HG03457 (cell line): ENCODE data around the gene AIF1.

Experiments used
- ATAC-seq: cut with Tn5 transposase; IDR thresholded peaks from one replicate; pipeline ENCODE4 v1.9.1; 2021; ENCODE audit warnings: moderate number of reproducible peaks; ENCODE audit not compliant: unreplicated experiment

Gene AIF1

DNA sequence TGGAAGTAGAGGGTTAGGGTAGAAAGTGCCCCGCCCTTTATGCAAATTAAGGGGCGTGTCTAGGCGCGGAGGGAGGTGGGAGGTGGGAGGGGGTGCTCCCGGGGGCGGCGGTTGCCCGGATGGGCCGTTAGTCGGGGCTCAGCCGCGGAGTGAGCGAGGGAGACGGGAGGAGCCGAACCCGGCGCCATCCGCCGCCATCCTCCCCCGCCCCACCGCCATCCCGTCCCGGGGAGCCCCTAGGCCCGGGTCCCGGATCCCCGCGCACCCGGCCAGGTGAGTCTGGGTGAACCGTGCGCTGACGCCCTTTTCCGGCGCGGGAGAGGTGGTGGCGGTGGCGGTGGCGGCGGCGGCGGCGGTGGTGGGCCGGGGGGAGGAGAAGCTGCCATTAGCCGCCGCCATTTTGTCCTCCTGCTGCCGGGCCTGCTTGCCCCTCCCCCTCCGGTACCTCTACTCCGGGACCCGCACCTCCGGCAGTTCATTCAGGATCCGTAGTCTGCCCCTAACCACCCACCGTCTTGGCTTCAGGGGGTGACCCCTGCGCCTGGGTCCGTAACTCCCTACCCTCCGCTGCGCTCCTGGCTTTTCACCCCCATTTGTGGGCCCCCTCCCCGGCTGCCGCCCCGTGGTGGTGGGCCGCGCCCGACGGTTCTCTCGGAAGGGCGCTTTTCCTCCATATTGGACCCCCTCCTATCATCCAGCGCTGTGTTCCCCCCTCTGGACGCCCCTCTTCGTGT is 5.7 kb downstream of the AIF1 start, which contains the start of gene PRRC2A:
TSS of gene PRRC2A (plus strand) at position 130 of the 734 bp plus-strand sequence. CDS start 2,075 bp downstream, outside the sequence.
- peak; percentile 28 for ATAC-seq

DNA sequence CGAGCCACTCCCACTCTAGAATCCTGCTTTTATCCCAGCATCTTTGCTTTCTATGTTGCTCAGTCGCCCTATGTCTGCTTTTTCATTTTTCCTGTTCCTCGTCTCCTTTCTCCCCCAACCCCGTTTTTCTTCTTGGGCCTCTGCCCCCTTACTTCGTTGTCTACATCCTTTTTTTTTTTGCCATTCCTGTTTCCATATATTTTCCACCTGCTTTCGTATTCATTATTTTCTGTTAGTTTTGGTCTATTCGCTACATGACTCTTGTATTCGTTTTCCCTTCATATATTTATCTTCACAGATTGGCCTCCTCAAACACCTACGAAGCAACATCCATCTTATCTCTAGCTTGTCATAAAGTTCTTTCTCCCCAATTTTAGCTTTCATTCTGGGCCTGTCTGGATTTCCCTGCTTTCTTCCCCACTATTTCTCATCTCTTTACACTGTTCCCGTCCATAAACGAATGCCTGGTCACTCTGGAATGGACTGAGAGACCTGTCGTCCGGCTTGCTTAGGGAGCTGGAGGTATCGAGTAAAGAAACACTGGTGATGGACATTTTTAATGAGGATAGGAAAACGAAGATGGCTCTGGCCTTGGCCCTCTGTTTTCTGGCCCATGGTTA is 6.4 kb downstream of the AIF1 start:
- no peak for ATAC-seq

DNA sequence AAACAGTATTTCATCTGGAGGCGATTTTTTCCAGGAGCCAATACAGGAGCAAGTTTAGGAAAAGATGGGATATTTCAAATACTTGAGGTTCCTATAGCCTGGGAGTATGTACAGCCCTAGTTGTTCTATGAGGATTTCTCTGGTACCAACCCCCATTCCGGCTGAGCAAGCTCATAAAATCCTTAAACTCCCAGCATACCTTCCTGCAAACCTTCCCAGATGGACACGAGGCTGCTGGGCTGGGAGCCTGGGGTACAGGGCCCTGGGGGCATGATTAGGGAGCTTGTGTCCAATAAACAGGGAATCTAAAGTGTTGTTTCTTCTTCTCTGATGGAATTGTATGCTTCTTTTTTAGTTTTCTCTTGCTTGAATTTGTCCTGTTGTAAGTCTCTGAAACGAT is 7.0 kb downstream of the AIF1 start:
- no peak for ATAC-seq

DNA sequence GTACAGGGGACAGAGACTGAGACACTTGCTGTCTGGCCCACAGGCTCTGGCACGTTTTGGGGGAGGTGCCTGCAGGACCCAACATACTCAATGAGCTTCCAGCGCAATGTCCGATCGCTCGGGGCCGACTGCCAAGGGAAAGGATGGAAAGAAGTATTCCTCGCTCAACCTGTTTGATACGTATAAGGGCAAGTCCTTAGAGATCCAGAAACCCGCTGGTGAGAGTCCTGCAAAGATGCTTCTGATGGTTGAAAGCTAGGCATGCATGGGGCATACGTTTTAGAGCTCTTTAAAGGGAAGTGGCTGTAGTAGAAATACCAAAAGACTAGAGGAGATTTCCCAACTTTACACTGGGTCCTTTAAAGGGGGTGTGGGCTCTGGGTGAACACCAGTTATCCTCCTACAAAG is 7.7 kb downstream of the AIF1 start:
- no peak for ATAC-seq

DNA sequence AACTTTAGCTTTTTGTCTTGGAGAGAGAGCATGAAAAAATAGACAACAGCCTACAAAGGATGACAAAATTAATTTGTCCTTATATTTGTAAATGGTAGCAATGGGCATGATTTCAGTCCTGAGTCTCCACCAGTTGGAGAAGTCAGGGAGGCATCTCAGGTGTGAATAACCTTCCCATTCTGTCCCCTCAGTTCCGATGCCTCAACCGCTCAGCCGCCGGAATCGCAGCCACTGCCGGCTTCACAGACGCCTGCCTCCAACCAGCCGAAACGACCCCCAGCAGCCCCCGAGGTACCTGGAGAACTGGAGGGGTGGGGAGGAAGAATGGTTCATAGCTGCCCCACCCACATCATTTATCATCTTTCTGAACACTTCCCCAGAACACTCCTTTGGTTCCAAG is 9.0 kb downstream of the AIF1 start:
- ATAC-seq, result no peak

DNA sequence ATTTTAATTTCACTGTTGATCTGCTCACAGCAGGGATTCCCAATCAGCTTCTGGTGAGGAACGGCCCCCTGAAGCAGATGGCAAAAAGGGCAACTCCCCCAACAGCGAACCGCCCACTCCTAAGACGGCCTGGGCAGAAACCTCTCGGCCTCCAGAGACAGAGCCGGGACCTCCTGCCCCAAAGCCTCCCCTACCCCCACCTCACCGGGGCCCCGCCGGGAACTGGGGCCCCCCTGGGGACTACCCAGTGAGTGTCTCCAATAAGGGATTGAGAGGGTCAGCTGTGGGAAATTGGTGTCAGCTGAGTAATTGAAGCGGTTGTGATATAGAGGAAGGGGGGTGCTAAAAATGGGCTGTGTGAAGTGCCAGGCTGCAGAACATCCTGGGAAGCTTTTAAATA is 11.9 kb downstream of the AIF1 start:
- ATAC-seq, result no peak

DNA sequence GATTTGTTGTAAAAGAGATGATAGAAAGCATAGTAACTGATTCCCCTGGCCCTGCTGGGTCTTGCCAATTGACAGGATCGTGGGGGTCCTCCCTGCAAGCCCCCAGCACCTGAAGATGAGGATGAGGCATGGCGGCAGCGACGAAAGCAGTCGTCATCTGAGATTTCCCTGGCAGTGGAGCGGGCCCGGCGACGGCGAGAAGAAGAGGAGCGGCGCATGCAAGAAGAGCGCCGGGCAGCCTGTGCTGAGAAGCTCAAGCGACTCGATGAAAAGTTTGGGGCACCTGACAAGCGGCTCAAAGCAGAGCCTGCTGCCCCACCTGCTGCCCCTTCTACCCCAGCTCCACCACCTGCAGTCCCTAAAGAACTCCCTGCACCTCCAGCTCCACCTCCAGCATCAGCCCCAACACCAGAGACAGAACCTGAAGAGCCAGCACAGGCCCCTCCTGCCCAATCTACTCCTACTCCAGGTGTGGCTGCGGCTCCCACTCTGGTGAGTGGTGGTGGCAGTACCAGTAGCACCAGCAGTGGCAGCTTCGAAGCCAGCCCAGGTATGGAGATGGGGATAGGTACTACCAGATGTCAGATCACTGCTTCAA is 12.8 kb downstream of the AIF1 start:
- no peak for ATAC-seq

DNA sequence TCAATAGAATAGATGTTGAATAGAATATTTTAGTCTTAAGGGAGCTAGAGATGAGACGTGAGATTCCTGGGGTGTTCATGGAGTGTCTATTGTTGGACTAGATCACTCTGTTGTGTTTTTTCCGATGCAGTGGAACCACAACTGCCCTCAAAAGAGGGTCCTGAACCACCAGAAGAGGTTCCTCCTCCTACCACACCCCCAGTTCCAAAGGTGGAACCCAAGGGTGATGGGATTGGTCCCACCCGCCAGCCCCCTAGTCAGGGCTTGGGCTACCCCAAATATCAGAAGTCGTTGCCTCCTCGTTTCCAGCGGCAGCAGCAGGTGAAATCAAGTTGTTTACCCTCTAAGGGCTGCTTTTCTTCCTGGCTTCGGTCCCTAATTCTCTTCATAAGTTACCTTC is 14.0 kb downstream of the AIF1 start:
- ATAC-seq, result no peak

DNA sequence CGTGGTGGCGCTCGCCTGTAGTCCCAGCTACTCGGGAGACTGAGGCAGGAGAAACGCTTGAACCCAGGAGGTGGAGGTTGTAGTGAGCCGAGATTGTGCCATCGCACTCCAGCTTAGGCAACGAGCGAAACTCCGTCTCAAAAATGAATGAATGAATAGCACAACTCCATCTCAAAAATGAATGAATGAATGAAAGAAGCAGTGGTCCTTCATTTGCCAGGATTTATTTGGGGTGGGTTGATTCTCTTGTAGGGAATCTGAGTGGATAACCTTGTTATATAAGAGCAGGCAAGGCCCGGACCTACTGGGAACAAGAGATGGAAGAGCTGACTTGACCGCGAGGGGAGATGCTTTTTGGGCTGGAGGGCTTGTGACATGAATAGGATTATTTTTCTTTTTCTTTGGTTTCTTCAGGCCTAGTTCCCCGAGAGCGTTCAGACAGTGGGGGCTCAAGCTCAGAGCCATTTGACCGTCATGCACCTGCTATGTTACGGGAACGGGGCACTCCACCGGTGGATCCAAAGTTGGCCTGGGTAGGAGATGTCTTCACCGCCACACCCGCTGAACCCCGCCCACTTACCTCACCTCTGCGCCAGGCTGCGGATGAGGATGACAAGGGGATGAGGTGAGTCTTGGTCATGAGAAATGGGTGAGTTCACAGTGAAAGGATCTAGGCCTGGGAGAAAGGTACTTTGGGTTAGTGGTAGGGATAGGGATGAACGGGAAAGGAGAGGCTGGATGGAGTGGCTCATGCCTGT is 15.3 kb downstream of the AIF1 start:
- no peak for ATAC-seq

DNA sequence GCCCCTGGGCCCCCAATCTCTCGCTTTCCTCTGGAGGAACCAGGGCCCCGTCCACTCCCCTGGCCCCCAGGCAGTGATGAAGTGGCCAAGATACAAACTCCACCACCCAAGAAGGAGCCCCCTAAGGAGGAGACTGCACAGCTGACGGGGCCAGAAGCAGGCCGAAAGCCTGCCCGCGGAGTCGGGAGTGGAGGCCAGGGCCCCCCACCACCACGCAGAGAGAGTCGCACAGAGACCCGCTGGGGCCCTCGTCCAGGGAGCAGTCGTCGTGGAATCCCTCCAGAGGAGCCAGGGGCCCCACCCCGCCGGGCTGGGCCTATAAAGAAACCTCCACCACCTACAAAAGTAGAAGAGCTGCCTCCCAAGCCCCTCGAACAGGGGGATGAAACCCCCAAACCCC is 16.2 kb downstream of the AIF1 start:
- no peak for ATAC-seq

DNA sequence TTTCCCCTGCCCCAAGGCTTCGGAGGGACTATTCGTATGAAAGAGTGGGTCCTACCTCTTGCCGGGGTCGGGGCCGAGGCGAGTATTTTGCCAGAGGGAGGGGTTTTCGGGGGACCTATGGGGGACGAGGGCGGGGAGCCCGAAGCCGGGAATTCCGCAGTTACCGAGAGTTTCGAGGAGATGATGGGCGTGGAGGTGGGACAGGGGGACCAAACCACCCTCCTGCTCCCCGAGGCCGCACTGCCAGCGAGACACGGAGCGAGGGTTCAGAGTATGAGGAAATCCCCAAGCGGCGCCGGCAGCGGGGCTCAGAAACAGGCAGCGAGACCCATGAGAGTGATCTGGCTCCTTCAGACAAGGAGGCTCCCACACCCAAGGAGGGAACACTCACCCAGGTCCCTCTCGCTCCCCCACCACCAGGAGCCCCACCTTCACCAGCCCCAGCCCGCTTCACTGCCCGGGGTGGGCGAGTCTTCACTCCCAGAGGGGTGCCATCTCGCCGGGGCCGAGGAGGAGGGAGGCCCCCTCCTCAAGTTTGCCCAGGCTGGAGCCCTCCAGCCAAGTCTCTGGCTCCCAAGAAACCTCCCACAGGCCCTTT is 16.7 kb downstream of the AIF1 start:
- ATAC-seq, result no peak

DNA sequence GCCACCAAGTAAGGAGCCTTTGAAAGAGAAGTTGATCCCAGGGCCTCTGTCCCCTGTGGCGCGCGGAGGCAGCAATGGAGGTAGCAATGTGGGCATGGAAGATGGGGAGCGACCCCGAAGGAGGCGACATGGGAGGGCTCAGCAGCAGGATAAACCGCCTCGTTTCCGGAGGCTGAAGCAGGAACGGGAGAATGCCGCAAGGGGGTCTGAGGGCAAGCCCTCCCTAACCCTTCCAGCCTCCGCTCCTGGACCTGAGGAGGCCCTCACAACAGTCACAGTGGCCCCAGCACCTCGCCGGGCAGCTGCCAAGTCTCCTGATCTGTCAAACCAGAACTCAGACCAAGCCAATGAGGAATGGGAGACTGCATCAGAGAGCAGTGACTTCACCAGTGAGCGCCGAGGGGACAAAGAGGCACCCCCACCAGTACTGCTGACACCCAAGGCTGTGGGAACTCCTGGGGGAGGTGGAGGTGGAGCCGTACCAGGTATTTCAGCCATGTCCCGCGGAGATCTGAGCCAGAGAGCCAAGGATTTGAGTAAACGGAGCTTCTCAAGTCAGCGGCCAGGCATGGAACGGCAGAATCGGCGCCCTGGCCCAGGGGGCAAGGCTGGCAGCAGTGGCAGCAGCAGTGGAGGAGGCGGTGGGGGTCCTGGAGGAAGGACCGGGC is 17.4 kb downstream of the AIF1 start:
- ATAC-seq, result no peak

DNA sequence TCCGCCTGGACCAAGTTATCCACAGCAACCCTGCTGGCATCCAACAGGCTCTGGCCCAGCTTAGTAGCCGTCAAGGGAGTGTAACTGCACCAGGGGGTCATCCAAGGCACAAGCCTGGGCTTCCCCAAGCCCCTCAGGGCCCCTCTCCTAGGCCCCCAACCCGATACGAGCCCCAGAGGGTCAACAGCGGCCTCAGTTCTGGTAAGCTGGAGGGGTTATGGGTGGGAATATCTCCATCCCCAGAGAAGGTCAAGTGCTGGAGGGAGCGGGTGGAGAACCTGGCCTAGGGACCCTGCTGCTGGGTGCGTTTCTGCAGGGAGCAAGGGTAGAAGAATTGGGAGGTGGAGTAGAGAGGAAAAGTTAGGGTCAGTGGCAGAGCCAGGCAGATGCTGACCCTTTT is 18.4 kb downstream of the AIF1 start:
- ATAC-seq, result no peak

DNA sequence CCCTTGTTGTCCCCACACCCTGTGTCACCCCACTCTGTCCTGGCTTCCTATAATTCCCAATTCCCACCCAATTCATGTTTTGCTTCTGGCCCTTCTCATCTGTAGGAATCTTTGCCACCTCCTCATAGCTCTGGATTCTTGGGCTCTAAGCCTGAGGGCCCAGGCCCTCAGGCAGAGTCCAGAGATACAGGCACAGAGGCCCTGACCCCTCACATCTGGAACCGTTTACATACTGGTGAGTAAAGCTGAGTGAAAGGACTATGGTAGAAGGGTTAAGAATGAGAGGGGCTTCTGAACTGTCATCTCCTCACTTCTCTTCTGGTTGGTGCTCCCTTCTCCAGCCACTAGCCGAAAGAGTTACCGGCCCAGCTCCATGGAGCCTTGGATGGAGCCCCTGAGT is 19.1 kb downstream of the AIF1 start:
- ATAC-seq, result no peak

DNA sequence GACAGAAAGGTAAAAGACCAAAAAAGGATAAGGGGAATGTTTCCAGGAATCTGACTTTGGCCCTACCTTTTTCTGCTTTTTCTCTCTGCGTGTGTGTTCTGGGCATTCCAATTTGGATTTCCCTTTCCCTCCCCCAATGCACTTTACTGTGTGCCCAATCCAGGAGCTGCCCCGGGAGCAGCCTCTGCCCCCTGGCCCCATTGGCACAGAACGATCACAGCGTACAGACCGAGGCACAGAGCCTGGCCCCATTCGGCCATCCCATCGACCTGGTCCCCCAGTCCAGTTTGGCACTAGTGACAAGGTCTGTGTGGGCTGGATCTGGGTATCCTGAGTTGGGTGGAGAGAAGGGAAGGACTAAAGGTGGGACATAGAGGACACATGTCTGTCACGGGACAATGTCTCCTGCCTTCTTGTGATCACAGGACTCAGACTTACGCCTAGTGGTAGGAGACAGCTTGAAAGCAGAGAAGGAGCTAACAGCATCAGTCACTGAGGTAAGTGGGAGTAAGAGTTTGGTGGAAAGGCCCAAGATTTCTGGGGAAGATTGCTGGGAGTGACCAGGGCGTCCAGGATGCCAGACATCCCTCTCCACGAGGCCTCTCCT is 20.0 kb downstream of the AIF1 start:
- ATAC-seq, result no peak

DNA sequence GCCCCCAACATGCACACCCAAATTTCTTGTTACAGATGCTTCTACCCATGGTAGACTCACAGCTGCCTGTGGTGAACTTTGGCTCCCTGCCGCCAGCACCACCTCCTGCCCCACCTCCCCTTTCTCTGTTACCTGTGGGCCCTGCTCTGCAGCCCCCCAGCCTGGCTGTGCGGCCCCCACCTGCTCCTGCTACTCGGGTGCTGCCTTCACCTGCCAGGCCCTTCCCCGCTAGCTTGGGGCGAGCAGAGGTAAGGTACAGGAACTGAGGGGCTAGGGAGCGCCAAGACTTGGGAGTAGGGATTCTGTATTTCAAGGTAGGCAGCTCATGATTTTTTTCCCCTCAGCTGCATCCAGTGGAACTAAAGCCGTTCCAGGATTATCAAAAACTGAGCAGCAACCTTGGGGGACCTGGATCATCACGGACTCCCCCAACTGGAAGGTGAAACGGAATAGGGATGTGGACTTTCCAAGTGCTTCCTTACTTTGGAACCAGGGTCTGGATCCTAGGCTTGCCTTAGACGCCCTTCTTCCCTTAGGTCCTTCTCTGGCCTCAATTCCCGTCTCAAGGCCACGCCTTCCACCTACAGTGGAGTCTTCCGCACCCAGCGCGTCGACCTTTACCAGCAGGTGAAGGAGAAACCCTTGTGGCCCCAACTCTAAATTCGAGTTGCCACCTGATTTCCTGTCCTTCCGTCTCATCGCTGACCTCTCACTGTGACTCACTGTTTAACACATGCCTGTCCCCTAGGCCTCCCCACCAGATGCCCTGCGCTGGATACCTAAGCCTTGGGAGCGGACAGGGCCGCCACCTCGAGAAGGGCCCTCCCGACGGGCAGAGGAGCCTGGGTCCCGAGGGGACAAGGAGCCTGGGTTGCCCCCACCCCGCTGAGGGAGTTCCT is 21.9 kb downstream of the AIF1 start:
- no peak for ATAC-seq

DNA sequence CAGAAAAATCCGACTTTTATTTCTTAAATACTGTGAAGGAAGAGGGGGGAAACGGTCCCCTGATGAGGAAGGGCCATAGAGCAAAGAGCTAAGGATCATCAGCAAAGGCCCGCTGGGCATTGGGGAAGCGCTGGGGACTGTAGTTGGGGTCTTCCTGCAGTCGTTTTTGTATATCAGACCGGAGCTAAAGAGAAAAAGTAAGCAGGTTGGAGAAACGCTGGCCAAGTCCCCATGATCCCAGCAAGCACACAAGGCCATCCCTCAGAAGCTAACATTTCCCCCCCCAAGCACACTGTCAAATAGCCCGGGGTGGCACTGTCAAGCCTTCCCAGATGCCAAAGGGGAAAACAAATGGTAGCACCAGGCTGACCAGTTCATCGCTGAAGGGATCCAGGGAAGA is 24.0 kb downstream of the AIF1 start:
- no peak for ATAC-seq

DNA sequence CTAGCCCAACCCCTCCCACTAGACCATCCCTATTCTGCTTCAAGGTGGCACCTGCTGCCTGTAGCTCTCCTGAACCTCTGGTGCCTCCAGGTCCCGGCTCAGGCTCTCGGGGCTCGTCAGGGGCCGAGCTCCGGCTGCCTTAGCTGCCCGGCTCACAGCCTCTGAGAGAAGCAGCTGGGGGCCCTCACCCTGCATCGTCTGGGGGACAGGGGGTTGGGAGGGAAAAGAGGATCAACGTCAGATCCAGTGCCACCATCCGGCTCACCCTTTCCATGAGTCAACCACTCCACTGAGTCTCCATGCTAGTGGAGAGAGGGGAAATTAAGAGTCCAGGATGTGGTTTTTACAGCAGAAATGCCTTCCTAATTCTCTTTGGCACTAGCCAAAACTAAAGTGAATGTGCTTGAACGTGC is 24.4 kb downstream of the AIF1 start:
- ATAC-seq, result no peak

DNA sequence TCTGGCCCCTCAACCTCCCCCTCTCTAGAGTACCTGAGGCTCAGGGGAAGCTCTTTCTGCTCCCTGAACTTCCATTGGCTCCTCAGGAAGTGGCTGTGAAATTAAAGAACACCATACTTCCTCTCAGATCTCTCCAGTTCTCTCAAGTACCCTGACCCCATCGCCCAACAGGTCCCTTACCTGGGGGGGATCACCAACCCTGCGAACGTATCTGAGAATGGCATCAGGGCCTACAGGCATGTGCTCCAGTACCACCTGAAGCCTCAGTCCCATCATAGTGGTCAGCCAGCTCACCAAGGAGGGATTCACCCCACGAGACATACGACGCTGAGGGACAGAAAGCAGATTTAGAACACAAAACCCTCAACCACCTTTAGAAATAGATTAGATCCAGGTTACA is 25.6 kb downstream of the AIF1 start:
- no peak for ATAC-seq
